Skeletal muscle tissue (tissue), 4 donors: ENCODE results near the gene SERPINA9. TPM values are rescaled to one million over a fixed set of nuclear protein-coding genes. Genes with fewer than 3 reads are reported as not detected.

Experiments used
- H3K27ac ChIP-seq: one replicate; pipeline ENCODE4 v1.7.0; 2013; ENCODE audit warnings: mild to moderate bottlenecking, low read depth, low read length, inconsistent platforms
- H3K27me3 ChIP-seq, 3 donors: one replicate each; pipeline ENCODE4 v1.7.0; 2013; ENCODE audit warnings: low read length in 3 of 3; ENCODE audit not compliant: control insufficient read depth in 3 of 3, insufficient read depth in 3 of 3
- H3K36me3 ChIP-seq, 3 donors: one replicate each; pipeline ENCODE4 v1.7.0; 2013; ENCODE audit warnings: low read length in 3 of 3; ENCODE audit not compliant: control insufficient read depth in 3 of 3, insufficient read depth in 3 of 3
- H3K4me1 ChIP-seq, 3 donors: one replicate each; pipeline ENCODE4 v1.7.0; 2013; ENCODE audit warnings: low read length in 3 of 3, mild to moderate bottlenecking in 3 of 3; ENCODE audit not compliant: control insufficient read depth in 3 of 3, insufficient read depth in 3 of 3
- H3K4me3 ChIP-seq, 3 donors: one replicate each; pipeline ENCODE4 v1.7.0; 2013; ENCODE audit warnings: low read length in 3 of 3
- H3K9ac ChIP-seq, 3 donors: one replicate each; pipeline ENCODE4 v1.7.0; 2013; ENCODE audit warnings: low read length in 3 of 3, mild to moderate bottlenecking in 3 of 3, moderate library complexity in 2 of 3, low read depth in 1 of 3
- H3K9me3 ChIP-seq, 3 donors: one replicate each; pipeline ENCODE4 v1.7.0; 2013; ENCODE audit warnings: low read length in 3 of 3; ENCODE audit not compliant: control insufficient read depth in 3 of 3
- total RNA-seq: library from RNA; depleted of rRNA; stranded (reverse); fragments of >200 nt; gene quantifications from one replicate; pipeline ENCODE4 v1.2.3, GENCODE V29; 2014
- donor health status: Osteomylitis.

SERPINA9 gene
- not detected for total RNA-seq

GRCh38 chr14:94476023-94476422, at the start of gene SERPINA9:
TSS of gene SERPINA9 (minus strand) at chr14:94476197. CDS start at chr14:94469840, 6,357 bp downstream.
- H3K36me3 ChIP-seq, result no peaks in the 10 kb centered on the region
- no peak within 1 kb of the TSS for H3K27ac ChIP-seq
- no peaks in the 10 kb centered on the region for H3K4me1 ChIP-seq
- peaks cover 0 to 8% (median 4%) of the 10 kb centered on the region in 3 donors for H3K27me3 ChIP-seq
- H3K9ac ChIP-seq, result no peak within 1 kb of the TSS
- H3K4me3 ChIP-seq, result no peak within 1 kb of the TSS
- H3K9me3 ChIP-seq, result peaks cover 8 to 12% (median 11%) of the 10 kb centered on the region in 3 donors

GRCh38 chr14:94524093-94524492, 48.1 kb upstream of the SERPINA9 start:
- H3K27me3 ChIP-seq, result peaks cover 0 to 7% (median 0%) of the 10 kb centered on the region in 3 donors
- H3K36me3 ChIP-seq, result no peaks in the 10 kb centered on the region
- H3K9me3 ChIP-seq, result peaks cover 0 to 2% (median 2%) of the 10 kb centered on the region in 3 donors
- H3K4me1 ChIP-seq, result no peaks in the 10 kb centered on the region
- H3K27ac ChIP-seq, result no peak overlapping the region
- no peak overlapping the region for H3K9ac ChIP-seq
- no peak overlapping the region for H3K4me3 ChIP-seq

GRCh38 chr14:94523265-94523664, 47.3 kb upstream of the SERPINA9 start:
- peaks cover 0 to 2% (median 2%) of the 10 kb centered on the region in 3 donors for H3K9me3 ChIP-seq
- H3K27ac ChIP-seq, result no peak overlapping the region
- no peaks in the 10 kb centered on the region for H3K4me1 ChIP-seq
- no peaks in the 10 kb centered on the region for H3K36me3 ChIP-seq
- no peak overlapping the region for H3K9ac ChIP-seq
- H3K27me3 ChIP-seq, result peaks cover 0 to 7% (median 0%) of the 10 kb centered on the region in 3 donors
- H3K4me3 ChIP-seq, result no peak overlapping the region

GRCh38 chr14:94522115-94522724, 46.2 kb upstream of the SERPINA9 start:
- Histone ChIP-seq H3K4me3 (no peak overlapping the region), H3K27ac (no peak overlapping the region), H3K36me3 (no peaks in the 10 kb centered on the region), H3K4me1 (no peaks in the 10 kb centered on the region), H3K9me3 (peaks cover 0 to 2% (median 2%) of the 10 kb centered on the region in 3 donors), H3K27me3 (peaks cover 0 to 7% (median 2%) of the 10 kb centered on the region in 3 donors), H3K9ac (no peak overlapping the region)

GRCh38 chr14:94521375-94522114, 45.5 kb upstream of the SERPINA9 start:
- H3K27ac ChIP-seq, result no peak overlapping the region
- H3K4me1 ChIP-seq, result no peaks in the 10 kb centered on the region
- H3K27me3 ChIP-seq, result peaks cover 0 to 8% (median 5%) of the 10 kb centered on the region in 3 donors
- no peak overlapping the region for H3K4me3 ChIP-seq
- H3K36me3 ChIP-seq, result no peaks in the 10 kb centered on the region
- H3K9ac ChIP-seq, result no peak overlapping the region
- H3K9me3 ChIP-seq, result peaks cover 0 to under 1% (median under 1%) of the 10 kb centered on the region in 3 donors

- no peak overlapping the region for H3K9ac ChIP-seq
- no peaks in the 10 kb centered on the region for H3K4me1 ChIP-seq
- no peak overlapping the region for H3K4me3 ChIP-seq
- peaks cover 0 to 15% (median 14%) of the 10 kb centered on the region in 3 donors for H3K27me3 ChIP-seq
- H3K36me3 ChIP-seq, result no peaks in the 10 kb centered on the region
- no peak overlapping the region for H3K27ac ChIP-seq
- H3K9me3 ChIP-seq, result no peaks in the 10 kb centered on the region
These were observed 41.8 kb upstream of the SERPINA9 start for GRCh38 chr14:94517641-94518257.

- Histone ChIP-seq H3K27ac (no peak overlapping the region), H3K27me3 (peaks cover 0 to 14% (median 12%) of the 10 kb centered on the region in 3 donors)
These were observed 41.2 kb upstream of the SERPINA9 start for GRCh38 chr14:94517248-94517640.

GRCh38 chr14:94515856-94516255, 39.9 kb upstream of the SERPINA9 start:
- H3K9me3 ChIP-seq, result no peaks in the 10 kb centered on the region
- no peaks in the 10 kb centered on the region for H3K36me3 ChIP-seq
- no peaks in the 10 kb centered on the region for H3K4me1 ChIP-seq
- no peak overlapping the region for H3K27ac ChIP-seq
- no peak overlapping the region for H3K4me3 ChIP-seq
- H3K9ac ChIP-seq, result no peak overlapping the region
- H3K27me3 ChIP-seq, result peaks cover 0 to 14% (median 12%) of the 10 kb centered on the region in 3 donors

More at GRCh38 chr14:94517248-94517640, 41.2 kb upstream of the SERPINA9 start:
- Histone ChIP-seq H3K4me3 (no peak overlapping the region), H3K36me3 (no peaks in the 10 kb centered on the region), H3K9me3 (no peaks in the 10 kb centered on the region), H3K4me1 (no peaks in the 10 kb centered on the region), H3K9ac (no peak overlapping the region)

GRCh38 chr14:94515426-94515825, 39.4 kb upstream of the SERPINA9 start:
- Histone ChIP-seq H3K27ac (no peak overlapping the region), H3K27me3 (peaks cover 0 to 14% (median 12%) of the 10 kb centered on the region in 3 donors), H3K9ac (no peak overlapping the region), H3K4me1 (no peaks in the 10 kb centered on the region), H3K4me3 (no peak overlapping the region), H3K36me3 (no peaks in the 10 kb centered on the region), H3K9me3 (no peaks in the 10 kb centered on the region)

GRCh38 chr14:94514351-94514750, 38.4 kb upstream of the SERPINA9 start:
- H3K9ac ChIP-seq, result no peak overlapping the region
- no peaks in the 10 kb centered on the region for H3K9me3 ChIP-seq
- no peaks in the 10 kb centered on the region for H3K4me1 ChIP-seq
- H3K27me3 ChIP-seq, result peaks cover 0 to 15% (median 14%) of the 10 kb centered on the region in 3 donors
- no peaks in the 10 kb centered on the region for H3K36me3 ChIP-seq
- no peak overlapping the region for H3K27ac ChIP-seq
- H3K4me3 ChIP-seq, result no peak overlapping the region
